ENCODE data around the gene NTN1.

The NTN1 gene

GRCh38 chr17:9169116-9169515, 147.8 kb downstream of the NTN1 start:
- DNase-seq: no peak

- no peak for DNase-seq
Observed at GRCh38 chr17:9170336-9170735, 149.0 kb downstream of the NTN1 start.

DNA sequence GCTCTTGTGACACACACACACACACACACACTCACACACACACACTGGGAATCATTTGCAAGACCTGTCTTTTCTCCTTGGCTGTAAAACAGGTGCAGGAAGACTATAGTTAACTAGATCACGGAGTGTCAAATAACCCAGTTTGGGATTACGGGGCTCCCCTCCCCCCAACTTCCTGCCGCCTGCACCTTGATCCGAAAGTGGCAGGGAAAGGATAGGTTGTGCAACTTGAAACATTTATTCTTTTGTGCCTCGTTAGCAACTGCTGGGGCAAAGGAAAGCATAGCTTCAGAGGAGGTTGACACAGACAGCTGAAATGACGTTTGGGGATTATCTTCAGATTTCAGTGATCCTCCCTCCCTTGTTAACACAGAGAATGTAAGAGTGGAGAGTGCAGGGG, 149.5 kb downstream of the NTN1 start:
- no peak for DNase-seq

- DNase-seq: no peak
Observed at GRCh38 chr17:9173386-9173983, 152.2 kb downstream of the NTN1 start.

- no peak for DNase-seq
Observed at GRCh38 chr17:9174312-9174711, 153.0 kb downstream of the NTN1 start.

DNA sequence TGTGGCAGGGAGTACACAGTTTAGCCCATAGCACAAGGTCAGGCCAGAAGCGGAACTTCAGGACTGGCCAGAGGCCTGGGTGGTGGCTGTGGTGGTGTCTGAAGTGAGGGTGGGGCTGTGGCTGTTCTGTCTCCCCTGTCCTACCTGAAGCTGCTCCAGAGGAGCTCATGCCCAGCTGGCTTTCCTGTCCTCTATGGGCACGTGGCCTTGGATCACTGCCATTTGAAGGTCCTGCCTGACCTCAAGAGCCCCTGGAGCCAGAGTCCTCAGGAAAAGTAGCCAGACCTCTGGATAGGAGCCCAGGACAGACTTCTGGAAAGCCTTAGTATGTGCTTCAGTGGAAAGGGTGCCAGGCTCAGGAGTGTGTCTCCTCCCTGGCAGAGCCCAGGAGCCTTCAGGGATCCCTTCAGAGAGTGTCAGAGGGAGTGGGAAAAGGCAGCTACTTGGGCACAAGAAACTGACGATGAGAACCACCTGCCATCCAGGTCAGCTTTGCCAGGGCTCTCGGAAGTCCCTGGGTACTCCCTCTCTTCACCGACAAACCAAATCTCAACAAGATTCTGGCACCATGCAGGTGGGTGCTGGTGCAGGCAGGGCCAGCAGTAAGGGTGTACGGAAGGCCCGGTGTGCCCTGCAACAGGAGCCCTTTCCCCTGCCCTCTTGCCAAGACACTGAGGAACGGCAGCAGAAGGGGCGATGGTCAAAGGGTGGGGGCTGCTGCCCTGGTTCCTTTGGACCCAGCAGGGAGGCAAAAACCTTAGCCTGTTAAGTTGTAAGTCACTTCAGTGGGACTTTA, 153.7 kb downstream of the NTN1 start:
- no peak for DNase-seq

DNA sequence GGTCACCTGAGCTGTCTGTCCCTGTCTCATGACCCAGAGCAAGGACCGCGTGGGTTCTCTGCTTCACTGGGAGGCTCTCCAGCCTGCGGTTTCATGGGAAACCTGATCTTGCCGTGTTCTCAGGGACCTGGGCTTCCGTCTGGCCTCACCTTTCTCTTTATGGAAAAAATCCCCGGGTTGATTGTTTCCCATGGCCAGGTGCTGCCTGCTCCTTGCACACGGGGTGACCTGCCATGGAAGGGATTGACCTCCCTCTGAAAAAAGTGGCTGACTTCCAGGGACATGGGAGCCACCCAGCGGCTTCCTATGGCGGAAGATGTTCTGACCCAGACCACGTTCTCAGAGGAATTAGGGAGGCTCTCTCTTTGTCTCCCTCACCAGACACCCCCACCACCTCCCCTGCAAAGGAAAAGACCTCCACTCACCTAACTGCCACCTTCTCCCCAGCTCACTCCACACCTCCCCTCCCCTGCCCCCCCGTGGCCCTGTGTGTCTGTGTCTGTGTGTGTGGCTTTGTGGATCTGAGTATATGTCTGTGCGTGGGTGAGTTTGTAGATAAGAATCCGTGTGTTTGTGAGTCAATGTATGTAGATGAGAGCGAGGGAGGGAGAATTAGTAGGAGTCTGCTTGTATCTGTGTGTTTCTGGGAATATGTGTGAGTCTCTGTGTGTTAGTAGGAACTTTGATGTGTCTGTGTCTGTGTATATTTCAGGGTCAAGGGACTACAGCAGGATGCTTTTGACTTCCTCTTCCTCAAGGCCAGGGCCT, 154.6 kb downstream of the NTN1 start:
- DNase-seq: no peak

DNA sequence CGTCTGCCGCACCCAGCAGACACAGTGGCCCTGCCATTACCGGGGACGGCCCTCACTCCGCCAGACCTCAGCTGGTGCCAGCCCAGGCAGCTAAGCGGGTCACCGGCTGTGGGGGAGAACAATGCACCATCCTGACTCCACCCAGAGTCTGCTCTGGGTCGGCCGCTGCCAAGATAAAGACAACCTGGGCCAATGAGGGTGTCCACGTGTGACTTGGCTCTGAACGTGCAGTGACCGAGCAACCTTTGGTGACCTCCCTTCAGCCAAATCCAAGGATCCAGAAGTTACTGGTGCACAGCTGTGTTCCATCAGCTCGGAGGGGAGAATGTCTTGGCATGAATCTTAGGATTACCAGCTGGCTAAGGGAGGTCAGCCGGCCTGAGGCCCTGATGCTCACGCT, 155.9 kb downstream of the NTN1 start:
- no peak for DNase-seq

DNA sequence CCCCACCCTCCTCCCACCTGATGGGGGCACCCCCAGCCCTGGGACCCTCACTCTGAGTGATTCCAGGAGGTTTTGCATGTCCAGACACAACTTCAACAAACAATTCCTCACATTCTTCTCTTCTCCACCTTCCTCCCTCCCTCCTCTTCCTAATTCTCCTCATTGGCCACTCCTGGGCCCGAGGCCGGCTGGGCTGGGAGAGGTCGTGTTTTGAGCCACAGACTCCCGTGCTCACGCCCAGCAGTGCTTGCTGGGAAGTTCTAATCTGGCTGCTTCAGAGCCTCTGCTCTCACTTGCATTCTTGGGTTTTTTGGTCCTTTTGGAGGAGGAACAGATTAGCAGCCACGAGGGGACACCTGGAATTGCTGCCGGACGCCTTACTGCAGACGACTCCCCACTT, 157.0 kb downstream of the NTN1 start:
- DNase-seq: no peak

DNA sequence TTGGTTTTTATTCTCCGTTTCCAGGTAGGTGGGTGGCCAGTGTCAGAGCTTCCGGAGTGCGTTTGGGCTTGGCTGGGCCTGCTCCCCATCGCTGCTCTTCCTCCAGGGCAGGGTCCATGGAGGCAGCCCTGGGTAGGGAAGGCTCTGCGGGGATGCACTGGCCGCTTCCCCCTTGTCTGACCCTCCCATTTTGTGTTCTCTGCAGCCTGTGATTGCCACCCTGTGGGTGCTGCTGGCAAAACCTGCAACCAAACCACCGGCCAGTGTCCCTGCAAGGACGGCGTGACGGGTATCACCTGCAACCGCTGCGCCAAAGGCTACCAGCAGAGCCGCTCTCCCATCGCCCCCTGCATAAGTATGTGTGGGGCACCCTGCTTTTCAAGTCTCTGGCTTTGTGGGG, 158.3 kb downstream of the NTN1 start:
- DNase-seq: no peak

DNA sequence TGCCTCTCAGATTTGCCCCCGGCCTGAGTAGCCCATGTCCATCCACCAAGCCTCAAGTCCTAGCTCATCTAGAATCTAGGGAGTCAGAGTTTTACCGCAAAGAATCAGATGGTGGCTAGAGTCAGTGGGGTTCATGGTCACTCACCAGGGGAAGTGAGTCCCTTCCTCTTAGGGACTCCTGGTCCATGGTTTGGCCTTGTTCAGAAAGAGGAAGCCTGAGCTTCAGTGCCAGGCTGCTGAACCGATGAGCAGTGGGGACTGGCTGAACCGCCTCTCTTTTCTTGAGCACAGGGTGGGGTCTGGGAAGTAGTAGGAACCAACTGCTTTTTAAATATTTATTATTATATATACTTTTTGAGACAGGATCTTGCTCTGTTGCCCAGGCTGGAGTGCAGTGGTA, 160.3 kb downstream of the NTN1 start:
- DNase-seq: no peak

GRCh38 chr17:9183306-9183705, 162.0 kb downstream of the NTN1 start:
- DNase-seq: no peak

DNA sequence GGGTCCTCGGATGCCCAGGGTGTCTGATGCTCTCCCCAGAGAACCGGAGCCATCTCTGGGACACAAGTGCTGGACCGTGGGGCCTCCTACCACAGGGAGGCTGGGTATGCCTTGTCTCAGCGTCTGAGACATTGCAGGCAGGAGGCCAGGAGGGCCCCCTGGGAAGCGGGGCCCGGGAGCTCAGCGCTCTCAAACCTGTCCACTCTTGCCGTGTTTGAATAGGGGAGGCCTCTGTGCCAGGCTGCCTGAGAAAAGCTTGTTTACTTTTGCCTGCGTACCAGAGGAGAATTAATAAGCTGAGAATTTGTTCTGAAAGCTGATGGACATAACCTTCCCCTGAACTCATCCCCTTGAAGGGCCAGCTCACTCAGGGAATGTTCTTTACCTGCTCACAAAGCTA, 163.8 kb downstream of the NTN1 start:
- no peak for DNase-seq

DNA sequence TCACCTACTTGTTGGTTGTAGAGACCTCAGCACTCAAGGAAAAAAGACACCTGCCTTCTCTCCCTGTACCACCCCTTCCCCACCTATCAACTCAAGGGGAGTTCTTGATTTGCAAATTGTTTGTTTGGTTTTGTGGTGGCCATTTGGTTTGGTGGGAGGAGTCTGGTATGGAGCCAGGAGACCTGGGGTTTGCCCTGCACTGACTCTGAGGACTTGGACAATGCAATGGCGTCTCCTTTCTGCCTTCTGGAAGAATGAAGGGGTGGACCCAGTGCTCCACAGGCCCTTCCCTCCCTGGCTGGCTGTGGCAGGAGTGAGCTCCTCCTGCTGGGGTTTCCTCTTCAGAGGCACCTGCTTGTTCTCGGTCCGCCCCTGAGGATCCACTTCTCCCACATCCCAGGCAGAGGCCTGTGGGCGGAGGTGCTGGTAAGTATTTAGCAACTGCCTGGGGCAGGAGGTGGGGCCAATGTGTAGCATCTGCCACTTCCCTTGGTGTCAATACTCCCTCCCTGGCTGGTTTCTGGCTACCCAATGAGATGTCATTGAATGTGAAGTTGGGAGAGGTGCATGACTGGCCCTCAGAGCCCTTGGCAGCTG, 164.5 kb downstream of the NTN1 start:
- no peak for DNase-seq

DNA sequence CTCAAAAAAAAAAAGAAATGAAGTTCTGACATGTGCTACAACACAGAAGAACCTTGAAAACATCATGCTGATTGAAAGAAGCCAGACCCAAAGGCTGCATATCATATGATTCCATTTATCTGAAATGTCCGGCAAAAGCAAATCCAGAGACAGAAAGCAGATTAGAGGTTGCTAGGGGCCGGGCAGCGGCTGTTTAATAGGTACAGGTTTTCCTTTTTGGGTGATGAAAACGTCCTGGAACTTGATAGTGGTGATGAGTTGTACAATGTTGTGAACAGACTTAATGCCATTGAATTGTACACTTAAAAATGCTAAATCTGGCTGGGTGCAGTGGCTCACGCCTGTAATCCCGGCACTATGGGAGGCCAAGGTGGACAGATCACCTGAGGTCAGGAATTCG, 166.5 kb downstream of the NTN1 start:
- no peak for DNase-seq

DNA sequence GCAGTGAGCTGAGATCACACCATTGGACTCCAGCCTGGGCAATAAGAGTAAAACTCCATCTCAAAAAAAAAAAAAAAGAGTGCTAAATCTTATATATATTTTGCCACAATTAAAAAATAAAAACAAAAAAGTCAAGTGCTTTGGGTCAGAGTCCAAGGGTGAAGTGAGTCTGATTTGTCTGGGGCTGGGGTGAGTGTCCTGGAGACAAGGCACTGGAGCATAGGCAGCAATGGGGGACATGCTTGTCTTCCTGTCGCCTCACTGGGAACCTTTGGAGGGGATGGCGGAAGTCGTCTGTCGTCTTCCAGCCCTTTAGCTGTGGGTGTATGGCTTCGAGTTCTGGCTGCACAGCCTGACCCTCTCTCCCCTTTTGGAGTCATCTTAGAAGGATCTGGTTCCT, 167.1 kb downstream of the NTN1 start:
- DNase-seq: no peak

GRCh38 chr17:9189870-9190269, 168.6 kb downstream of the NTN1 start:
- DNase-seq: no peak

GRCh38 chr17:9192010-9192409, 170.7 kb downstream of the NTN1 start:
- no peak for DNase-seq

DNA sequence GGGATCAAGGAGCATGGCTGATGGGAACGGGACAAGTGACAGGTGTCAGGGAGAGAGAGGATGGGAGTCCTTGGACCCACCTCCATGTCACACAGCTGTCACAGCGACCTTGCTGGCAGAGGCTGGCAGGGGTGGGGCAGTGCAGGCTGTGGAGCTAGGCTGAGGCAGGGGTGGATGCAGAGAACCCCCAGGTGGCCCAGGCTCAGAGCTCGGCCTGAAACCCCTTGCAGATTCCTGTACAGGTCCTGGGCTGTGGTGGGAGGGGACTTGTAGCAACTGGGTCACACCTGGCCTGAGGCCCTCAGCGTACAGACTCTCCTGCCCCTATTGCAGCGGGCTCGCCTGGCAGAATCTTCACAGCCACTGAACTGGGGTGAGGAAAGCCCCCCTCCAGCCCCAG, 174.1 kb downstream of the NTN1 start:
- DNase-seq: no peak

- no peak for DNase-seq
Observed at GRCh38 chr17:9195961-9196670, 174.8 kb downstream of the NTN1 start.

GRCh38 chr17:9199571-9200551, 178.6 kb downstream of the NTN1 start:
- DNase-seq: no peak

All from NCI-H2107 (cell line).